Measurements from ENCODE around the gene MZB1. TPM values are rescaled to one million over a fixed set of nuclear protein-coding genes. Genes with fewer than 3 reads are reported as not detected.

The MZB1 gene, protein sequence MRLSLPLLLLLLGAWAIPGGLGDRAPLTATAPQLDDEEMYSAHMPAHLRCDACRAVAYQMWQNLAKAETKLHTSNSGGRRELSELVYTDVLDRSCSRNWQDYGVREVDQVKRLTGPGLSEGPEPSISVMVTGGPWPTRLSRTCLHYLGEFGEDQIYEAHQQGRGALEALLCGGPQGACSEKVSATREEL
- total RNA-seq, result 1 to 10 TPM; 2.0 to 2.8 TPM

DNA sequence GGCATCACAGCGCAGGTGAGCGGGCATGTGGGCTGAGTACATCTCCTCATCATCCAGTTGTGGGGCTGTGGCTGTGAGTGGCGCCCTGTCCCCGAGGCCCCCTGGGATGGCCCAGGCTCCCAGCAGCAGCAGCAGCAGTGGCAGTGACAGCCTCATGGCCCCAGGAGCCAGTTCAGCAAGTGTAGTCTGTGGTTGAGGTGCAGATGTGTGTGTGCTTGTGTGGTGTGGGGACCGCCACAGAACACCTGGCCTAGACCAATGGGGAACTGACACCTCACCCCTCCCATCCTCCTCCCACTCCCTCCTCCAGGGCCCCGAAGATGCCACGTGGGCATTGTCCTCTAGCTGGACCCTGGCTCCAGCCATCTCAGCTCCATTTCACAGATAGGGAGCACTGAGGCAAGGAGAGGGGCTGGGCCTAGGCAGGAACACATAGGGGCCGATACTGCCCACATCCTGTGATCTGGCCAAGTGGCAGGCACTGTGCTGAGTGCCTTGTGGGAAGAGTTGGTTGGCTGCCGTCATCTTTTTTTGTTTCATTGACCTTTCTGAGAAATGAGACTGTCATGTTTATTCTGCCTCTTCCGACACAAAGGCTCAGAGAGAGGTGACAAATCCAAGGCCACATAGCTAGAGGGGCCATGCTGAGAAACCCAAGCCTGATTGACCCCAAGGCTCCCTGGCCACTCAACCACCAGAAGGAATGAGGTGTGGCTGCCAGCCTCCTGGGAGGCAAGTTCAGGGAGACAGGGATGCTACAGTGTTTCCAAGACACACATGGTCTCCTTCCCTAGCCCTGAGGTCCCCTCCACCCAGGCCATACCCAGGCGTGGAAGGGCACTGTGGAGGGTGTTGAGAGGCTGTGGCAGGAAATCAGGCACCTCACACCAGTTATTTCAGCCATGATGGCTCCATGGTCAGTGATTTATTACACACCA, at the start of gene MZB1:
Gene MZB1, minus strand, starts transcription at position 213 of the 938 bp plus-strand sequence. Its CDS starts 57 bp downstream, at position 156.
- peaks cover under 1% of the 10 kb centered on the region for H3K36me3 Mint-ChIP-seq (ENCODE audit: low read depth)
- H3K4me3 Mint-ChIP-seq, result peak within 1 kb of the TSS; percentile 49
- no peaks in the 10 kb centered on the region for H3K9me3 Mint-ChIP-seq
- intact Hi-C loops (cut with micrococcal nuclease), result loop anchor here (2.0 kb wide), 1 partner anchor 97 kb away; the partner anchor contains the start of gene MATR3
- H3K27ac Mint-ChIP-seq, result peak within 1 kb of the TSS; percentile 48
- peaks cover 45% of the 10 kb centered on the region for H3K4me1 Mint-ChIP-seq (ENCODE audit: low read depth)
- no peaks in the 10 kb centered on the region for H3K27me3 Mint-ChIP-seq (ENCODE audit: low read depth)
- DNase-seq, result peak; percentile 65
- CTCF ChIA-PET, result interaction anchor here (1.4 kb wide), 2 partner anchors 26 to 123 kb away, joined by 3 to 5 read pairs; no protein-coding TSS in a partner anchor

DNA sequence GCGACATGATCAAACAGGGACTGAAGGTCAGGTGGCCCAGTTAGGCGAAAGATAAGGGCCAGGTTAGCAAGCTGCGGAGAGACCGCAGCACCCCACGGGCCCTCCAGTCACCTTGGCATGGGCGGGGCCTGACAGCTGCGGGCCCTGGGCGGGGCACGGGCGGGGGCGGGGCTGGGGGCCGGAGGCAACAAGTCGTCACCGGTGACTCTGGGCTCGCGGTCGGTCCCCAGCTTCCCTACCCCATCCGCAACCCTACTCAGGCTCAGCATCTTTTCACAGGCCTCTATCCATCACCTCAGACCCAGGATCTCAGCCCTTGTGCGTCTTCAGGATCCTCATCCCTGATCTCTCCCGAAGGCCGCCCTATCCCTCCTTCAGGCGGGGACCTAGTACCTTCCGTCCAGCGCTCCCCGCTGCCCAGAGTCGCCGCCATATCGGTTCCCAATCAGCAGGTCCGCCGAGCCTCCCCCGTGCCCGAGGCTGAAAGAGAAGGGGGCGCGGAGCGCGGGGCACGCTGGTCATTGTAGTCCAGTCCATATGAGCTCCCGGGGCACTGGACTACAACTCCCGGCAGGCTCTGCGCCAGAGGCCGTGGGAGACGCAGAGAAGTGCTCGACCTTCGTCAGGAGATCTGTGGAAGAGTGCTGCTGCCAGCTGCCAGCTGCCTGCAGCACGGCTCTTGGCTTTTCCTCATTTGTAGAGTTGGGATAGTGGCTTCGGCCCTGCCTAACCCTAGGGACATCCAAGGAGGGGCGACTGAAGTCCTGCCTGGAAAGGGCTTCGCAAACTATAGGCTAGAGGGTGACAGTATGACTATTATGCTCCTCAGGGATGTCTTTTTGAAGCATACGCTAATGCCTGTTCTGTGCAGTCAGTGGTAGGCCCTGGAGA, 49.5 kb upstream of the MZB1 start, which contains the start of gene DNAJC18:
Gene DNAJC18, minus strand, starts transcription at position 513 of the 891 bp plus-strand sequence. Its CDS starts 80 bp downstream, at position 433.
- Mint-ChIP-seq H3K4me1 (ENCODE audit: low read depth) (peaks cover 42% of the 10 kb centered on the region), H3K9me3 (no peaks in the 10 kb centered on the region), H3K27ac (peak within 1 kb of the TSS; percentile 98), H3K36me3 (ENCODE audit: low read depth) (peaks cover 6% of the 10 kb centered on the region), H3K27me3 (ENCODE audit: low read depth) (no peaks in the 10 kb centered on the region), H3K4me3 (peak within 1 kb of the TSS; percentile 95)
- peak; percentile 94 for DNase-seq
- intact Hi-C loops (cut with micrococcal nuclease), result loop anchor here (1.0 to 2.0 kb wide), 5 partner anchors 8 to 124 kb away; partner anchors contain the start of genes SPATA24 and STING1
- CTCF ChIA-PET, result interaction anchor here (0.8 to 3.6 kb wide), 8 partner anchors 9 to 78 kb away, joined by 3 to 26 read pairs (median 6); no protein-coding TSS in a partner anchor

DNA sequence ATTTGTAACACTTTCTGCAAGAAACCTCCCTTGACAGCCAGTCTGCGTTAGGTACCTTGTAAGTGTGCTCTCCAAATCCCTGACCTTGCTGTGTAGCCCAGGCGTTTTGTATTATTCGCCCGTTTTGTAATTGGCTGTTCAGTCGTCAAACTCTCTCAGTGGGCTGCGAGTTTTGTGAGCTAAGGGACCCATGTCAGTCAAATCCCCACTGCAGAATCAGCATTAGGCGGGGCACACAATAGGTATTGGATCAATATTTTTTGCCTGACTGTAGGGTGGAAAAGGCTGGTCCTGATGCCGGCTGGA, 48.9 kb upstream of the MZB1 start:
- no peak for DNase-seq
- Mint-ChIP-seq H3K36me3 (ENCODE audit: low read depth) (peaks cover 6% of the 10 kb centered on the region), H3K4me1 (ENCODE audit: low read depth) (peaks cover 36% of the 10 kb centered on the region), H3K4me3 (peak overlapping the region; percentile 95), H3K27ac (peak overlapping the region; percentile 51), H3K27me3 (ENCODE audit: low read depth) (no peaks in the 10 kb centered on the region), H3K9me3 (no peaks in the 10 kb centered on the region)
- intact Hi-C loops (cut with micrococcal nuclease), result loop anchor here (1.0 to 2.0 kb wide), 5 partner anchors 9 to 124 kb away; partner anchors contain the start of genes SPATA24 and STING1
- CTCF ChIA-PET, result interaction anchor here (1.1 to 3.6 kb wide), 7 partner anchors 9 to 79 kb away, joined by 3 to 26 read pairs (median 5); no protein-coding TSS in a partner anchor

DNA sequence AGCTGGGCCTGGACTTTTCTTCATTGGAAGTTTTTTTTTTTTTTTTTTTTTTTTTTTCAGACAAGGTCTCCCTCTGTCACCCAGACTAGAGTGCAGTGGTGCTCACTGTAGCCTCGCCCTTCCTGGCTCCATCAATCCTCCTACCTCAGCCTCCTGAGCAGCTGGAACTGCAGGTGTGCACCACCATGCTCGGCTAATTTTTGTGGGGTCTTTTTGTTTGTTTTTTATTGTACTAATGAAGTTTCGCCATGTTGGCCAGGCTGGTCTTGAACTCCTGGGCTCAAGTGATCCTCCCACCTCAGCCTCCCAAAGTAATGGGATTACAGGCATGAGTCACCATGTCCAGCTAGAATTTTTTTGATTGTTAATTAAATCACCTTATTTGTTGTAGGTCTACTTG, 46.0 kb upstream of the MZB1 start:
- H3K9me3 Mint-ChIP-seq, result no peaks in the 10 kb centered on the region
- DNase-seq, result no peak
- peaks cover 36% of the 10 kb centered on the region for H3K4me1 Mint-ChIP-seq (ENCODE audit: low read depth)
- H3K27me3 Mint-ChIP-seq (ENCODE audit: low read depth), result no peaks in the 10 kb centered on the region
- no peak overlapping the region for H3K27ac Mint-ChIP-seq
- H3K36me3 Mint-ChIP-seq (ENCODE audit: low read depth), result peaks cover 6% of the 10 kb centered on the region
- intact Hi-C loops (cut with micrococcal nuclease), result no loop called here
- H3K4me3 Mint-ChIP-seq, result no peak overlapping the region
- CTCF ChIA-PET, result interaction anchor here (0.6 to 1.7 kb wide), 4 partner anchors 8 to 46 kb away, joined by 3 to 5 read pairs (median 4); partner anchors contain the start of gene STING1

DNA sequence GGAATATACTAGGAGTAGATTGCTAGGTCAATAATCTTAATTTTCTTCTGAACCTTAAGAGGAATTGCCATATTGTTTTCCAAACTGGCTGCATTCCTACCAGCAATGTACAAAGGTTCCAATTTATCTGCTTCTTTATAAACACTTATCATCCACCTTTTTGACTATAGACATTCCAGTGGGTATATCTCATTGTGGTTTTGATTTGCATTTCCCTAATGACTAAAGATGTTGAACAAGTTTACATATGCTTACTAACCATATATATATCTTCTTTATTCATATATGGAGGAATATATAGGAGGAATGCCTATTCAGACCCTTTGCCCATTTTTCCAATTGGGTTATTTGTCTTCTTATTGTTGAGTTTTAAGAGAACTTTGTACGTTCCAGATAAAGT, 42.0 kb upstream of the MZB1 start:
- H3K4me1 Mint-ChIP-seq (ENCODE audit: low read depth), result peaks cover 21% of the 10 kb centered on the region
- CTCF ChIA-PET, result interaction anchor here (0.6 to 6.1 kb wide), 5 partner anchors 9 to 180 kb away, joined by 3 to 38 read pairs (median 5); no protein-coding TSS in a partner anchor
- peaks cover 7% of the 10 kb centered on the region for H3K36me3 Mint-ChIP-seq (ENCODE audit: low read depth)
- no peak overlapping the region for H3K27ac Mint-ChIP-seq
- no peaks in the 10 kb centered on the region for H3K27me3 Mint-ChIP-seq (ENCODE audit: low read depth)
- no peaks in the 10 kb centered on the region for H3K9me3 Mint-ChIP-seq
- intact Hi-C loops (cut with micrococcal nuclease), result no loop called here
- DNase-seq, result no peak
- no peak overlapping the region for H3K4me3 Mint-ChIP-seq

DNA sequence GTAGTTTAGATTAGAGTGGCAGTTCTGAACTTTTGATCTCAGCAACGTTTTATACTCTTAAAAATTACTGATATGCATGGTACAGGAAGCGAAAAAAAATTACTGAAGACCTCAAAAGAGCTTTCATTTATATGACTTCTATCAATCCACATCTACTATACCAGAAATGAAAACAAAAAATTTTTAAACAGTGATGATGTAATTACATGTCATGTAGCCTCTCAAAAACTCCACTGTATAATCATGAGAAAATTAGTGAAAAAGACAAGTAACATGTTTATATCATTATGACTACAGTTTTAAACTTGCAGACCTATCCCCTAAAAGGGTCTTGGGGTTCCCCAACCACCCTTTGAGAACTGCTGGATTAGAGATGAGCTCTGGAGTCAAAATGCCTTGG, 40.3 kb upstream of the MZB1 start:
- intact Hi-C loops (cut with micrococcal nuclease), result loop anchor here (1.0 kb wide), 1 partner anchor 17 kb away; no protein-coding TSS in a partner anchor

DNA sequence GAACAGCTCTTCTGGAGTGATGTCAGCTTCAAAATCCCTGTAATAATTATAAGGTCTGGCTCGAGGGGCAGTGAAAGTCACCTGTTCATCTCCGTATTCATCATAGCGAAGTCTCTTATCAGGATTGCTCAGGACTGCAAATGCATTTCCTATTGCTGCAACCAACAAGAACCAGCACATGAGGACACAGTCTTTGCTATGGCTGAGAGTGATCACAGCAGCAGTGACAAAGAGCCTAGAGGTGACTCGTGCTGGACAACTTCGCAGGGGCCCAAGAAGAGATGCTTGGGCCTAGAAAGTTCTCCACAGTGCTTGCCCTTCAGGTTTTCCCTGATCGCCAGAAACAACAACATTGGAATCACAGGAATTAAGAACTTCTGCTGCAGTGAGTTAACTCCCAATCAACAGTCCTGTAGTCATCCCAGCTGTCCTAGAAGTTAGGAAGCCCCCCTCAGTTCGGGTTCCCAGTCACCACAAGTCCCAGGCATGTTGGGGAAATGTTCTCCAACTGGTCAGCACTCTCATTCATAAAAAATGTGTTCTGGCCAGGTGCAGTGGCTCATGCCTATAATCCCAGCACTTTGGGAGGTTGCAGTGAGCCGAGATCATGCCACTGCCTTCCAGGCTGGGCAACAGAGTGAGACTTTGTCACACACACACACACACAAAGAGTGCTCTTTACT, 36.6 kb upstream of the MZB1 start:
- Mint-ChIP-seq H3K4me1 (ENCODE audit: low read depth) (peaks cover 22% of the 10 kb centered on the region), H3K27me3 (ENCODE audit: low read depth) (no peaks in the 10 kb centered on the region), H3K27ac (no peak overlapping the region), H3K4me3 (no peak overlapping the region), H3K9me3 (no peaks in the 10 kb centered on the region), H3K36me3 (ENCODE audit: low read depth) (peaks cover 26% of the 10 kb centered on the region)
- CTCF ChIA-PET, result interaction anchor here (0.8 to 9.3 kb wide), 2 partner anchors 10 to 89 kb away, joined by 3 to 326 read pairs; no protein-coding TSS in a partner anchor
- no peak for DNase-seq
- intact Hi-C loops (cut with micrococcal nuclease), result no loop called here

More for the DNA sequence above, 40.3 kb upstream of the MZB1 start:
- H3K4me3 Mint-ChIP-seq, result no peak overlapping the region
- DNase-seq, result no peak
- H3K36me3 Mint-ChIP-seq (ENCODE audit: low read depth), result peaks cover 10% of the 10 kb centered on the region
- H3K27ac Mint-ChIP-seq, result peak overlapping the region; percentile 77
- H3K4me1 Mint-ChIP-seq (ENCODE audit: low read depth), result peaks cover 21% of the 10 kb centered on the region
- H3K27me3 Mint-ChIP-seq (ENCODE audit: low read depth), result no peaks in the 10 kb centered on the region
- H3K9me3 Mint-ChIP-seq, result no peaks in the 10 kb centered on the region
- CTCF ChIA-PET, result interaction anchor here (0.6 to 6.1 kb wide), 7 partner anchors 10 to 329 kb away, joined by 3 to 38 read pairs (median 5); partner anchors contain the start of genes ECSCR and SPATA24

DNA sequence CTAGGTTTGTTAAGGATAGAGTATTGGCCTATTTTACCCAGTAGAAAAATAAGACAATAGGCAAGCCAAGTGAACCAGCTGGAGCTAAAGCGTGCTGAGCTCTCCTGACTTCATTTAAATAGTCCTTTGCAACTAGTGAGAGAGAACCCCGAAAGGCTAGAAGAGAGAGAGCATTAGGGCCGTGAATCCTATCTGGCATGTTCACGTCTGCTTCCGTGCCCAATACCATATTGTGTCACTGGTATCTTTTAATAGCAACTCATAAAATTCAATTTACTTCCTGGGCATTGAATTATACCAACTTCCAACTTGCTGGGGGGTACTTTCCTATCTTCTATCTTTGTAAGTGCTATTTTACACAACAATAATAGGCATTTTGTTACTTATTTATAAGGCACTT, 35.8 kb upstream of the MZB1 start:
- peaks cover 16% of the 10 kb centered on the region for H3K4me1 Mint-ChIP-seq (ENCODE audit: low read depth)
- no peak overlapping the region for H3K4me3 Mint-ChIP-seq
- H3K27ac Mint-ChIP-seq, result no peak overlapping the region
- no peaks in the 10 kb centered on the region for H3K27me3 Mint-ChIP-seq (ENCODE audit: low read depth)
- intact Hi-C loops (cut with micrococcal nuclease), result no loop called here
- no peak for DNase-seq
- CTCF ChIA-PET, result interaction anchor here (0.6 to 9.3 kb wide), 3 partner anchors 9 to 341 kb away, joined by 3 to 326 read pairs (median 3); no protein-coding TSS in a partner anchor
- H3K36me3 Mint-ChIP-seq (ENCODE audit: low read depth), result peaks cover 27% of the 10 kb centered on the region
- no peaks in the 10 kb centered on the region for H3K9me3 Mint-ChIP-seq

DNA sequence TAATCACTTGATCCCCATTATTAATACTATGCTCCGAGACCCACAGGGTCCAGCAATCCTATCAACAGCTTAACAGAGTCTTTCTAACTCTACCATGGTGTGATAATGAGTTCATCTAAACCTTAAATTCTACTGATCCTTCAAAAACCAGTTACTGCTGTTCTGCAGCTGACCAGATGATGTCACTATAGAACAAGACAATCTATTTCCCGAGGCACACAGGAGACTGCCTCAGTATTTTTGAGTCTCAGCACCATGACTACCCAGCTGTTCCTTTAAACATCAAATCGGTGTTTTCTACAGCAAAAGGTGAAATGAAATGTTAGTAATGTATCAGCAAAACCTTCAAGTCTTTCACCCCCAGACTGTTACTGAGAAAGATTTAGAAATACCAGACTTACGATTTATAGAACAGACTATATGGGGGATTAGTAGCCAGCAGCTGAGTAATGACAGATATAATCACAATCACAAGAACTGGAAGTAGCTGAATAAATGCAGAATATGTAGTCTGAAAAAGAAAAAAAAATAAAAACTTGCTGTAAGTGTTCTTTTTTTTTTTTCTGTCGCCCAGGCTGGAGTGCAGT, 32.7 kb upstream of the MZB1 start:
- H3K9me3 Mint-ChIP-seq, result no peaks in the 10 kb centered on the region
- H3K36me3 Mint-ChIP-seq (ENCODE audit: low read depth), result peaks cover 37% of the 10 kb centered on the region
- H3K27me3 Mint-ChIP-seq (ENCODE audit: low read depth), result no peaks in the 10 kb centered on the region
- no peak overlapping the region for H3K4me3 Mint-ChIP-seq
- peaks cover 5% of the 10 kb centered on the region for H3K4me1 Mint-ChIP-seq (ENCODE audit: low read depth)
- CTCF ChIA-PET, result interaction anchor here (0.6 to 9.3 kb wide), 35 partner anchors 8 to 249 kb away, joined by 3 to 326 read pairs (median 5); partner anchors contain the start of genes DNAJC18, SPATA24 and STING1
- H3K27ac Mint-ChIP-seq, result no peak overlapping the region
- intact Hi-C loops (cut with micrococcal nuclease), result loop anchor here (1.0 to 2.0 kb wide), 7 partner anchors 50 to 343 kb away; partner anchors contain the start of genes STING1 and UBE2D2
- DNase-seq, result peak; percentile 77

All from activated naive CD4-positive, alpha-beta T cell treated with anti-CD3 and anti-CD28 coated beads for 36 hours (primary cell).